HEK293 (cell line): ENCODE data around the gene NUDT22.

Experiments used
- CTCF ChIA-PET: fragments of 350-600 bp; formaldehyde crosslinking; extraction: SDS; loops from one replicate; lab custom pipeline; 2021; ENCODE audit warnings: antibody characterized with exemption; lab: Yijun Ruan, JAX
- POLR2A ChIA-PET: fragments of 300-600 bp; formaldehyde crosslinking; extraction: SDS; loops from one replicate; lab custom pipeline; 2020; ENCODE audit warnings: antibody characterized with exemption, inconsistent platforms; lab: Yijun Ruan, JAX
- H3K27ac ChIP-seq: fragments of 200-500 bp; sonication (Bioruptor generic); 2 replicates; pipeline ENCODE4 v1.5.1; 2014; ENCODE audit warnings: low read depth, low read length, control low read depth, inconsistent platforms; ENCODE audit errors: extremely low read depth
- H3K36me3 ChIP-seq, 2 experiments: fragments of 200-500 bp in 1 of 2; sonication (Bioruptor generic) in 1 of 2; 1 replicate in 1 of 2; 2 replicates in 1 of 2; pipeline ENCODE4 v1.5.1; 2014 to 2017; ENCODE audit warnings: inconsistent platforms in 2 of 2, low read length in 2 of 2; ENCODE audit not compliant: control insufficient read depth in 2 of 2, insufficient read depth in 1 of 2
- H3K4me1 ChIP-seq: fragments of 200-500 bp; sonication (Bioruptor generic); 2 replicates; pipeline ENCODE4 v1.5.1; 2014; ENCODE audit warnings: mild to moderate bottlenecking, low read length, inconsistent platforms; ENCODE audit not compliant: control insufficient read depth, insufficient read depth
- H3K4me3 ChIP-seq: 2 replicates; pipeline ENCODE4 v1.5.1; 2011; ENCODE audit warnings: low read depth, mild to moderate bottlenecking, control low read depth, low read length, moderate library complexity
- H3K9me3 ChIP-seq: fragments of 200-500 bp; sonication (Bioruptor generic); 2 replicates; pipeline ENCODE4 v1.5.1; 2014; ENCODE audit warnings: low read depth, low read length, inconsistent platforms; ENCODE audit not compliant: control insufficient read depth, insufficient read depth
- BCL11A ChIP-seq: fragments of 450-650 bp; formaldehyde crosslinking; IDR thresholded peaks from 2 replicates; pipeline ENCODE4 v1.5.1; 2016; ENCODE audit warnings: low read depth, missing biosample characterization, missing genetic modification characterization
- KLF16 ChIP-seq: fragments of 450-650 bp; formaldehyde crosslinking; IDR thresholded peaks from 2 replicates; pipeline ENCODE4 v1.5.1; 2017; ENCODE audit warnings: missing biosample characterization, missing genetic modification characterization
- PRDM1 ChIP-seq: fragments of 450-650 bp; formaldehyde crosslinking; IDR thresholded peaks from 2 replicates; pipeline ENCODE4; 2016; ENCODE audit warnings: missing biosample characterization, missing genetic modification characterization
- ZBTB20 ChIP-seq: fragments of 450-650 bp; formaldehyde crosslinking; IDR thresholded peaks from 2 replicates; pipeline ENCODE4 v1.5.1; 2016; ENCODE audit warnings: missing biosample characterization, missing genetic modification characterization
- ZEB2 ChIP-seq: fragments of 450-650 bp; formaldehyde crosslinking; IDR thresholded peaks from 2 replicates; pipeline ENCODE4 v1.5.1; 2016; ENCODE audit warnings: missing biosample characterization, missing genetic modification characterization
- ZNF10 ChIP-seq: fragments of 450-650 bp; formaldehyde crosslinking; IDR thresholded peaks from 2 replicates; pipeline ENCODE4 v1.5.1; 2017; ENCODE audit warnings: missing biosample characterization, missing genetic modification characterization
- ZNF114 ChIP-seq: fragments of 450-650 bp; formaldehyde crosslinking; IDR thresholded peaks from 2 replicates; pipeline ENCODE4 v1.5.0; 2017; ENCODE audit warnings: missing biosample characterization, missing genetic modification characterization
- ZNF133 ChIP-seq: fragments of 450-650 bp; formaldehyde crosslinking; IDR thresholded peaks from 2 replicates; pipeline ENCODE4 v1.5.1; 2016; ENCODE audit warnings: missing biosample characterization, missing genetic modification characterization
- ZNF146 ChIP-seq: fragments of 450-650 bp; formaldehyde crosslinking; IDR thresholded peaks from 2 replicates; pipeline ENCODE4 v1.5.1; 2016; ENCODE audit warnings: missing biosample characterization, missing genetic modification characterization
- ZNF202 ChIP-seq: fragments of 450-650 bp; formaldehyde crosslinking; IDR thresholded peaks from 2 replicates; pipeline ENCODE4 v1.5.1; 2016; ENCODE audit warnings: missing biosample characterization, missing genetic modification characterization, borderline replicate concordance
- ZNF211 ChIP-seq: fragments of 450-650 bp; formaldehyde crosslinking; IDR thresholded peaks from 2 replicates; pipeline ENCODE4 v1.5.1; 2016; ENCODE audit warnings: low read depth, missing biosample characterization, missing genetic modification characterization
- ZNF221 ChIP-seq: fragments of 450-650 bp; formaldehyde crosslinking; IDR thresholded peaks from 2 replicates; pipeline ENCODE4 v1.5.1; 2017; ENCODE audit warnings: missing biosample characterization, missing genetic modification characterization, borderline replicate concordance
- ZNF23 ChIP-seq: fragments of 450-650 bp; formaldehyde crosslinking; IDR thresholded peaks from 2 replicates; pipeline ENCODE4 v1.5.1; 2016; ENCODE audit warnings: missing biosample characterization, missing genetic modification characterization, borderline replicate concordance
- ZNF404 ChIP-seq: fragments of 450-650 bp; formaldehyde crosslinking; IDR thresholded peaks from 2 replicates; pipeline ENCODE4 v1.5.1; 2017; ENCODE audit warnings: missing biosample characterization, missing genetic modification characterization
- TF ChIP-seq, protein P1 (sequence below): fragments of 450-650 bp; formaldehyde crosslinking; IDR thresholded peaks from 2 replicates; pipeline ENCODE4 v1.5.1; 2016; ENCODE audit warnings: missing biosample characterization, missing genetic modification characterization
- TF ChIP-seq, protein P2 (sequence below): fragments of 450-650 bp; formaldehyde crosslinking; optimal IDR thresholded peaks from 2 replicates; pipeline ENCODE3; 2016; ENCODE audit warnings: missing biosample characterization, mild to moderate bottlenecking, missing genetic modification characterization
- TF ChIP-seq, protein P3 (sequence below): fragments of 450-650 bp; formaldehyde crosslinking; IDR thresholded peaks from 2 replicates; pipeline ENCODE4 v1.5.1; 2016; ENCODE audit warnings: missing biosample characterization, missing genetic modification characterization, borderline replicate concordance
- TF ChIP-seq, protein P4 (sequence below): fragments of 450-650 bp; formaldehyde crosslinking; IDR thresholded peaks from 2 replicates; pipeline ENCODE4 v1.5.1; 2016; ENCODE audit warnings: missing biosample characterization, missing genetic modification characterization
- TF ChIP-seq, protein P5 (sequence below): fragments of 450-650 bp; IDR thresholded peaks from 2 replicates; pipeline ENCODE4 v1.5.1; 2018; ENCODE audit warnings: missing biosample characterization, missing genetic modification characterization
- TF ChIP-seq, protein P6 (sequence below): fragments of 450-650 bp; formaldehyde crosslinking; IDR thresholded peaks from 2 replicates; pipeline ENCODE4; 2016; ENCODE audit warnings: missing biosample characterization, missing genetic modification characterization

NUDT22 gene

DNA sequence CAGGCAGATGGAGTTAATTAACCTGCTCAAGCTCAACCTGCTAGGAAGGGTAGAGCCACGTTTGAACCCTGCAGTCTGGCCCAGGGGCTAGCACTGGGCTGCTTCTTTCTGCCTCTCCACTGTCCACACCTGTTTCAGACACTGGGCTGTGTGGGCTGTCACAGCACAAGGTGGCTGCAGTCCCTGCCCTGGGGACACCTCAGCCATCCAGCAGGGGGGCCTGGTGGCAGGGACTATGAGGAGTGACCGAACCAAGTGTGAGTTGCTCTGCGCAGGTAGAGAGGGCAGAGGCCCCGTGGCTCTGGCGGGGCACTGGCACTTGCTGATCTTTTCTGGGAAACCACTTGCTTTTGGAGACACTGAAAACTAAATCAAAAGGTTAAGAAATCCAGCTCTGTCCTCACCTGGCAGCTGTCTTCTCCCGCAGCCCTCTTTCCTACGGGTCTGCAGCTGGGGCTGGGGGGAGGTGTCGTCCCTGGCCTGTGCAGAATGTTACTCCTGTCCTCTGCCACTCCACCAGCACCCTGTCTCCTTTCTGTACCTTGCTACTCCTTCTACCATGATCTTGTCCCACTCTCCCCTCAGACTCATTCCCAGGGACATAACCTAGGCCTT is 52.6 kb downstream of the NUDT22 start:
- CTCF ChIA-PET, result interaction anchor here (0.8 to 2.7 kb wide), 3 partner anchors 23 to 76 kb away, joined by 3 to 13 read pairs (median 4); no protein-coding TSS in a partner anchor
- peaks cover 9 to 64% of the 10 kb centered on the region in 2 experiments; a peak in 2 of 3 replicates for H3K36me3 ChIP-seq
- H3K4me3 ChIP-seq, result no peak overlapping the region
- no peaks in the 10 kb centered on the region for H3K9me3 ChIP-seq
- POLR2A ChIA-PET, result no interaction called here
- H3K27ac ChIP-seq, result no peak overlapping the region
- TF ChIP-seq ZNF404 (tag by site-specific recombination) (no peak), ZBTB20 (no peak), ZNF133 (tag by site-specific recombination) (no peak), ZNF146 (tag by site-specific recombination) (no peak), KLF16 (tag by site-specific recombination) (no peak), ZNF202 (tag by site-specific recombination) (no peak), ZNF23 (tag by site-specific recombination) (no peak), PRDM1 (tag by site-specific recombination) (no peak), BCL11A (no peak), ZNF10 (tag by site-specific recombination) (no peak), ZNF211 (tag by site-specific recombination) (no peak), ZEB2 (tag by site-specific recombination) (no peak), ZNF221 (no peak), ZNF114 (tag by site-specific recombination) (no peak)
- TF ChIP-seq, protein P1, sequence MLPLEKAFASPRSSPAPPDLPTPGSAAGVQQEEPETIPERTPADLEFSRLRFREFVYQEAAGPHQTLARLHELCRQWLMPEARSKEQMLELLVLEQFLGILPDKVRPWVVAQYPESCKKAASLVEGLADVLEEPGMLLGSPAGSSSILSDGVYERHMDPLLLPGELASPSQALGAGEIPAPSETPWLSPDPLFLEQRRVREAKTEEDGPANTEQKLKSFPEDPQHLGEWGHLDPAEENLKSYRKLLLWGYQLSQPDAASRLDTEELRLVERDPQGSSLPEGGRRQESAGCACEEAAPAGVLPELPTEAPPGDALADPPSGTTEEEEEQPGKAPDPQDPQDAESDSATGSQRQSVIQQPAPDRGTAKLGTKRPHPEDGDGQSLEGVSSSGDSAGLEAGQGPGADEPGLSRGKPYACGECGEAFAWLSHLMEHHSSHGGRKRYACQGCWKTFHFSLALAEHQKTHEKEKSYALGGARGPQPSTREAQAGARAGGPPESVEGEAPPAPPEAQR (tag by site-specific recombination), result no peak
- TF ChIP-seq, protein P2, sequence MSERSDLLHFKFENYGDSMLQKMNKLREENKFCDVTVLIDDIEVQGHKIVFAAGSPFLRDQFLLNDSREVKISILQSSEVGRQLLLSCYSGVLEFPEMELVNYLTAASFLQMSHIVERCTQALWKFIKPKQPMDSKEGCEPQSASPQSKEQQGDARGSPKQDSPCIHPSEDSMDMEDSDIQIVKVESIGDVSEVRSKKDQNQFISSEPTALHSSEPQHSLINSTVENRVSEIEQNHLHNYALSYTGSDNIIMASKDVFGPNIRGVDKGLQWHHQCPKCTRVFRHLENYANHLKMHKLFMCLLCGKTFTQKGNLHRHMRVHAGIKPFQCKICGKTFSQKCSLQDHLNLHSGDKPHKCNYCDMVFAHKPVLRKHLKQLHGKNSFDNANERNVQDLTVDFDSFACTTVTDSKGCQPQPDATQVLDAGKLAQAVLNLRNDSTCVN (tag by site-specific recombination), result no peak
- TF ChIP-seq, protein P3, sequence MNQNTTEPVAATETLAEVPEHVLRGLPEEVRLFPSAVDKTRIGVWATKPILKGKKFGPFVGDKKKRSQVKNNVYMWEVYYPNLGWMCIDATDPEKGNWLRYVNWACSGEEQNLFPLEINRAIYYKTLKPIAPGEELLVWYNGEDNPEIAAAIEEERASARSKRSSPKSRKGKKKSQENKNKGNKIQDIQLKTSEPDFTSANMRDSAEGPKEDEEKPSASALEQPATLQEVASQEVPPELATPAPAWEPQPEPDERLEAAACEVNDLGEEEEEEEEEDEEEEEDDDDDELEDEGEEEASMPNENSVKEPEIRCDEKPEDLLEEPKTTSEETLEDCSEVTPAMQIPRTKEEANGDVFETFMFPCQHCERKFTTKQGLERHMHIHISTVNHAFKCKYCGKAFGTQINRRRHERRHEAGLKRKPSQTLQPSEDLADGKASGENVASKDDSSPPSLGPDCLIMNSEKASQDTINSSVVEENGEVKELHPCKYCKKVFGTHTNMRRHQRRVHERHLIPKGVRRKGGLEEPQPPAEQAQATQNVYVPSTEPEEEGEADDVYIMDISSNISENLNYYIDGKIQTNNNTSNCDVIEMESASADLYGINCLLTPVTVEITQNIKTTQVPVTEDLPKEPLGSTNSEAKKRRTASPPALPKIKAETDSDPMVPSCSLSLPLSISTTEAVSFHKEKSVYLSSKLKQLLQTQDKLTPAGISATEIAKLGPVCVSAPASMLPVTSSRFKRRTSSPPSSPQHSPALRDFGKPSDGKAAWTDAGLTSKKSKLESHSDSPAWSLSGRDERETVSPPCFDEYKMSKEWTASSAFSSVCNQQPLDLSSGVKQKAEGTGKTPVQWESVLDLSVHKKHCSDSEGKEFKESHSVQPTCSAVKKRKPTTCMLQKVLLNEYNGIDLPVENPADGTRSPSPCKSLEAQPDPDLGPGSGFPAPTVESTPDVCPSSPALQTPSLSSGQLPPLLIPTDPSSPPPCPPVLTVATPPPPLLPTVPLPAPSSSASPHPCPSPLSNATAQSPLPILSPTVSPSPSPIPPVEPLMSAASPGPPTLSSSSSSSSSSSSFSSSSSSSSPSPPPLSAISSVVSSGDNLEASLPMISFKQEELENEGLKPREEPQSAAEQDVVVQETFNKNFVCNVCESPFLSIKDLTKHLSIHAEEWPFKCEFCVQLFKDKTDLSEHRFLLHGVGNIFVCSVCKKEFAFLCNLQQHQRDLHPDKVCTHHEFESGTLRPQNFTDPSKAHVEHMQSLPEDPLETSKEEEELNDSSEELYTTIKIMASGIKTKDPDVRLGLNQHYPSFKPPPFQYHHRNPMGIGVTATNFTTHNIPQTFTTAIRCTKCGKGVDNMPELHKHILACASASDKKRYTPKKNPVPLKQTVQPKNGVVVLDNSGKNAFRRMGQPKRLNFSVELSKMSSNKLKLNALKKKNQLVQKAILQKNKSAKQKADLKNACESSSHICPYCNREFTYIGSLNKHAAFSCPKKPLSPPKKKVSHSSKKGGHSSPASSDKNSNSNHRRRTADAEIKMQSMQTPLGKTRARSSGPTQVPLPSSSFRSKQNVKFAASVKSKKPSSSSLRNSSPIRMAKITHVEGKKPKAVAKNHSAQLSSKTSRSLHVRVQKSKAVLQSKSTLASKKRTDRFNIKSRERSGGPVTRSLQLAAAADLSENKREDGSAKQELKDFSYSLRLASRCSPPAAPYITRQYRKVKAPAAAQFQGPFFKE, result no peak
- TF ChIP-seq, protein P4, sequence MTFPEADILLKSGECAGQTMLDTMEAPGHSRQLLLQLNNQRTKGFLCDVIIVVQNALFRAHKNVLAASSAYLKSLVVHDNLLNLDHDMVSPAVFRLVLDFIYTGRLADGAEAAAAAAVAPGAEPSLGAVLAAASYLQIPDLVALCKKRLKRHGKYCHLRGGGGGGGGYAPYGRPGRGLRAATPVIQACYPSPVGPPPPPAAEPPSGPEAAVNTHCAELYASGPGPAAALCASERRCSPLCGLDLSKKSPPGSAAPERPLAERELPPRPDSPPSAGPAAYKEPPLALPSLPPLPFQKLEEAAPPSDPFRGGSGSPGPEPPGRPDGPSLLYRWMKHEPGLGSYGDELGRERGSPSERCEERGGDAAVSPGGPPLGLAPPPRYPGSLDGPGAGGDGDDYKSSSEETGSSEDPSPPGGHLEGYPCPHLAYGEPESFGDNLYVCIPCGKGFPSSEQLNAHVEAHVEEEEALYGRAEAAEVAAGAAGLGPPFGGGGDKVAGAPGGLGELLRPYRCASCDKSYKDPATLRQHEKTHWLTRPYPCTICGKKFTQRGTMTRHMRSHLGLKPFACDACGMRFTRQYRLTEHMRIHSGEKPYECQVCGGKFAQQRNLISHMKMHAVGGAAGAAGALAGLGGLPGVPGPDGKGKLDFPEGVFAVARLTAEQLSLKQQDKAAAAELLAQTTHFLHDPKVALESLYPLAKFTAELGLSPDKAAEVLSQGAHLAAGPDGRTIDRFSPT, result no peak
- TF ChIP-seq, protein P5, sequence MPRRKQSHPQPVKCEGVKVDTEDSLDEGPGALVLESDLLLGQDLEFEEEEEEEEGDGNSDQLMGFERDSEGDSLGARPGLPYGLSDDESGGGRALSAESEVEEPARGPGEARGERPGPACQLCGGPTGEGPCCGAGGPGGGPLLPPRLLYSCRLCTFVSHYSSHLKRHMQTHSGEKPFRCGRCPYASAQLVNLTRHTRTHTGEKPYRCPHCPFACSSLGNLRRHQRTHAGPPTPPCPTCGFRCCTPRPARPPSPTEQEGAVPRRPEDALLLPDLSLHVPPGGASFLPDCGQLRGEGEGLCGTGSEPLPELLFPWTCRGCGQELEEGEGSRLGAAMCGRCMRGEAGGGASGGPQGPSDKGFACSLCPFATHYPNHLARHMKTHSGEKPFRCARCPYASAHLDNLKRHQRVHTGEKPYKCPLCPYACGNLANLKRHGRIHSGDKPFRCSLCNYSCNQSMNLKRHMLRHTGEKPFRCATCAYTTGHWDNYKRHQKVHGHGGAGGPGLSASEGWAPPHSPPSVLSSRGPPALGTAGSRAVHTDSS (tag by site-specific recombination), result no peak
- TF ChIP-seq, protein P6, sequence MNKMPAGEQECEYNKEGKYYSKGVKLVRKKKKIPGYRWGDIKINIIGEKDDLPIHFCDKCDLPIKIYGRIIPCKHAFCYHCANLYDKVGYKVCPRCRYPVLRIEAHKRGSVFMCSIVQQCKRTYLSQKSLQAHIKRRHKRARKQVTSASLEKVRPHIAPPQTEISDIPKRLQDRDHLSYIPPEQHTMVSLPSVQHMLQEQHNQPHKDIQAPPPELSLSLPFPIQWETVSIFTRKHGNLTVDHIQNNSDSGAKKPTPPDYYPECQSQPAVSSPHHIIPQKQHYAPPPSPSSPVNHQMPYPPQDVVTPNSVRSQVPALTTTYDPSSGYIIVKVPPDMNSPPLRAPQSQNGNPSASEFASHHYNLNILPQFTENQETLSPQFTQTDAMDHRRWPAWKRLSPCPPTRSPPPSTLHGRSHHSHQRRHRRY (tag by site-specific recombination), result no peak
- H3K4me1 ChIP-seq, result no peaks in the 10 kb centered on the region
